AG10803 (cell line): ENCODE results near the gene SPDYE16.
"Not testable (repeated sequence)": the region's sequence is repeated elsewhere in the genome, so short reads cannot be mapped to it uniquely, and the experiment has no call there.

Experiments
- DNase-seq: peaks from one replicate; pipeline ENCODE4 v3.0.0; 2010; ENCODE audit warnings: low read depth
- H3K4me3 ChIP-seq: 2 replicates; pipeline ENCODE4 v1.5.1; 2011; ENCODE audit warnings: mild to moderate bottlenecking, low read length, control low read depth
- TF ChIP-seq, protein P1 (sequence below): conservative IDR thresholded peaks from 2 replicates; pipeline ENCODE4 v1.5.1; 2011; ENCODE audit warnings: mild to moderate bottlenecking, low read length, control low read depth, inconsistent platforms

Gene SPDYE16

DNA sequence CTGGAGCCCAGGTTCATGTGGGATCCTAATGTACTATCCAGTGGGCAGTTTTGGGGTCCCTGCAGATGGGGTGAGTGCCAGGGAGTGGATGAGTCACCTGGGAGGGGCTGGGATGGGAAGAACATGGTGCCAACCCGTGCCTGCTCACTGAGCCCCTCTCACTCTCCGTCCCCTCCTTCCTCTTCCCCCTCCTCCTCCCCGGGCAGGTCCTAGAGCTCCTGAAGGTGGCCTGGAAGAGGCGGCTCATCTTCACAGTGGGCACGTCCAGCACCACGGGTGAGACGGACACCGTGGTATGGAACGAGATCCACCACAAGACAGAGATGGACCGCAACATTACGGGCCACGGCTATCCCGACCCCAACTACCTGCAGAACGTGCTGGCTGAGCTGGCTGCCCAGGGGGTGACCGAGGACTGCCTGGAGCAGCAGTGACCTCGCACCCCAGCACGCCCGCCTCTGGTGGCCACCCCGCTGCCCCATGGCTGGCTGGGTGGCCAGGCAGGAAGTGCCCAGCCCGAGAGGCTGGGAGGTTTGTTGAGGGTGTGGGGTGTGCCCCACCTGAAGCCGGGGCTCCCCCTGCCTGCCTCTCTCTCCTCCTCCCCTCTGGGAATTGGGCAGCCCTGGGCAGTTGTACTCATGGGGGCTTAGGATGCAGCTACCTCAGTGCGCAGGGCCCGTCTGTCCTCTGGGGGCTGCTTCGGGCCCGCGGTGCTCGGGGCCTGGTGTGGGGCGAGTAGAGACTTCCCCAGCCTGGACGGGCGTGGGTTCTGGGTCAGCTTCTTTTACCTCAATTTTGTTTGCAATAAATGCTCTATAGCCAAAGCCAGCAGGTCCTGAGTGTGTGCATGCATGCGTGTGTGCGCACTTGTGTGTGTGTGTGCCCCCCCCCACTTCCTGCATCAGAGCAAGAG is 37.7 kb downstream of the SPDYE16 start:
- TF ChIP-seq, protein P1, sequence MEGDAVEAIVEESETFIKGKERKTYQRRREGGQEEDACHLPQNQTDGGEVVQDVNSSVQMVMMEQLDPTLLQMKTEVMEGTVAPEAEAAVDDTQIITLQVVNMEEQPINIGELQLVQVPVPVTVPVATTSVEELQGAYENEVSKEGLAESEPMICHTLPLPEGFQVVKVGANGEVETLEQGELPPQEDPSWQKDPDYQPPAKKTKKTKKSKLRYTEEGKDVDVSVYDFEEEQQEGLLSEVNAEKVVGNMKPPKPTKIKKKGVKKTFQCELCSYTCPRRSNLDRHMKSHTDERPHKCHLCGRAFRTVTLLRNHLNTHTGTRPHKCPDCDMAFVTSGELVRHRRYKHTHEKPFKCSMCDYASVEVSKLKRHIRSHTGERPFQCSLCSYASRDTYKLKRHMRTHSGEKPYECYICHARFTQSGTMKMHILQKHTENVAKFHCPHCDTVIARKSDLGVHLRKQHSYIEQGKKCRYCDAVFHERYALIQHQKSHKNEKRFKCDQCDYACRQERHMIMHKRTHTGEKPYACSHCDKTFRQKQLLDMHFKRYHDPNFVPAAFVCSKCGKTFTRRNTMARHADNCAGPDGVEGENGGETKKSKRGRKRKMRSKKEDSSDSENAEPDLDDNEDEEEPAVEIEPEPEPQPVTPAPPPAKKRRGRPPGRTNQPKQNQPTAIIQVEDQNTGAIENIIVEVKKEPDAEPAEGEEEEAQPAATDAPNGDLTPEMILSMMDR, result no peak
- no peak overlapping the region for H3K4me3 ChIP-seq
- no peak for DNase-seq

DNA sequence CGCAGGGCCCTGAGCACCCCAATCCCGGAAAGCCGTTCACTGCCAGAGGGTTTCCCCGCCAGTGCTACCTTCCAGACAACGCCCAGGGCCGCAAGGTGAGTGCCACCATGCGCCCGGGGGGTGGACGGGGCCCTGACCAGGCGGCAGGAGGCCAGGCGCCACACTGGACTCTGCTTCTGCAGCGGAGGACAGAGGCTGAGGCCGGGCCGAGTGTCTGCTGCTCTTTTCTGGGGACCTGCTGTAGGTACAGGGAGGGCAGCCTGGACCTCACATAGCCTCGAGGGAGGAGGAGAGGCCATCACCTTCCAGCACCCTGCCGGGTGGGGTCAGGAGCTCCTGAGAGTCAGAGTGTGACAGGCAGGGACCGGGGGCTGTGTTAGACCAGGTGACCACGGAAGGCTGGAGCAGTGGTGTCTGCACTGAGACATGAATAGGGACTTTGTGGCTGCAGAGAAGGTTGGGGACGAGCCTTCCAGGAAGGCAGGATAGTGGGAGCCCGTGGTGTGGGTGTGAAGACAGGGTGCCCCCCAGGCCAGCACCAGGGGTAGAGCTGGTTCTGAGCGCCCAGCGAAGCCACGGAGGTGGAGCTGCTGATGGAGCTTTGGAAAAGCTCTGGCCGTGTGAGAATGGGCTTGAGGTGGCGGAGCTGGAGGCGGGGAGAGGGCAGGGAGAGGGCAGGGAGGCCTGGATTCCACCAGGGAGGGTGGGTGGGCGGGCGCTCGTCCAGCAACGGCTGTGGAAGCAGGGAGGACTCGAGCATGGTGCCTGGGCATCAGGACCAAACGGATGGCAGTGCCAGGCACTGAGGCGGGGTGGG is 38.5 kb downstream of the SPDYE16 start:
- H3K4me3 ChIP-seq, DNase-seq: not testable (repeated sequence)

DNA sequence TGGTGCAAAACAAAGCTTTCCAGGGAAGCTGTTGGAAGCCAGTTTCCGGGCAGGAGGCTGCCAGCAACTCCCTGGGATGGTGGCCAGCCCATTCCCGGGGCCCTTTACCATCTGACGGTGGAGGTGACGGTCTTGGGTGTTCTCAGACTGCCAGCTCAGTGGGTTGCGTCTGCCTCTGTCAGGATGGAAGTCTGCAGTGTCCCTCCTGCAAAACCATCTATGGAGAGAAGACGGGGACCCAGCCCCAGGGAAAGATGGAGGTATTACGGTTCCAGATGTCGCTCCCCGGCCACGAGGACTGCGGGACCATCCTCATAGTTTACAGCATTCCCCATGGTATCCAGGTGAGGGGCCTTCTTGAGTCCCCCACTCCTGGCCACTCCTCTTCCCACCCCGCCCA is 39.9 kb downstream of the SPDYE16 start:
- not testable (repeated sequence) for DNase-seq, H3K4me3 ChIP-seq

- not testable (repeated sequence) for DNase-seq
Observed at GRCh38 chr7:76502836-76503235, 40.3 kb downstream of the SPDYE16 start.

DNA sequence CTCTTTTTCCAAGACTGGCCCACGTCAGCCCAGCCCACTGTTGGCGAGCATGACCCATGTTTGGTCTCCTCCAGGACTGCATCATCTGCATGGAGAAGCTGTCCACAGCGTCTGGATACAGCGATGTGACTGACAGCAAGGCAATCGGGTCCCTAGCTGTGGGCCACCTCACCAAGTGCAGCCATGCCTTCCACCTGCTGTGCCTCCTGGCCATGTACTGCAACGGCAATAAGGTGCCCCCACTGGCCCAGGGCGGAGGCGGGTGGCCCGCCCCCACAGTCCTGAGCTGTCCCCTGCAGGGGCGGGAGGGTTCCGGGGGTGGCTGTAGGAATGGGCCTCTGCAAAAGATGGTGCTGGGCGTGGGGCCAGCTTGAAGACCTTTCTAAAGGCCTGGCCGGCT is 40.9 kb downstream of the SPDYE16 start:
- H3K4me3 ChIP-seq, result not testable (repeated sequence)

More at GRCh38 chr7:76502836-76503235, 40.3 kb downstream of the SPDYE16 start:
- H3K4me3 ChIP-seq, result not testable (repeated sequence)

DNA sequence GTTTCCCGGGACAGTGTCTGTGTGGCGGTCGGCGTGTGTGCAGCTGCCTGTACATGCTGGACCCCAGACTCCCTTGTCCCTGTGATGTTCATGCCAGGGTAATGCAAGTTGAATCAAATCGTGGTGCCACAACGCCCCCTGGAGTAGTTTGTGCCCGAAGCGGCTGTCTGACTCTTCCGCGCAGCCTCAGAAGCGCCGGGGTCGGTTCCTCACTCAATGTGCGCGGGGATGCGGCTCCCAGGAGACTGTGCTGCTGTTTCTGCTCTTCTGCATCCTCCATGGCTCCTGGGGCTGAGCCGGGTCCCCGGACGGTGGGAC is 43.2 kb downstream of the SPDYE16 start:
- H3K4me3 ChIP-seq, DNase-seq: not testable (repeated sequence)

More for the DNA sequence above, 40.9 kb downstream of the SPDYE16 start:
- not testable (repeated sequence) for DNase-seq

DNA sequence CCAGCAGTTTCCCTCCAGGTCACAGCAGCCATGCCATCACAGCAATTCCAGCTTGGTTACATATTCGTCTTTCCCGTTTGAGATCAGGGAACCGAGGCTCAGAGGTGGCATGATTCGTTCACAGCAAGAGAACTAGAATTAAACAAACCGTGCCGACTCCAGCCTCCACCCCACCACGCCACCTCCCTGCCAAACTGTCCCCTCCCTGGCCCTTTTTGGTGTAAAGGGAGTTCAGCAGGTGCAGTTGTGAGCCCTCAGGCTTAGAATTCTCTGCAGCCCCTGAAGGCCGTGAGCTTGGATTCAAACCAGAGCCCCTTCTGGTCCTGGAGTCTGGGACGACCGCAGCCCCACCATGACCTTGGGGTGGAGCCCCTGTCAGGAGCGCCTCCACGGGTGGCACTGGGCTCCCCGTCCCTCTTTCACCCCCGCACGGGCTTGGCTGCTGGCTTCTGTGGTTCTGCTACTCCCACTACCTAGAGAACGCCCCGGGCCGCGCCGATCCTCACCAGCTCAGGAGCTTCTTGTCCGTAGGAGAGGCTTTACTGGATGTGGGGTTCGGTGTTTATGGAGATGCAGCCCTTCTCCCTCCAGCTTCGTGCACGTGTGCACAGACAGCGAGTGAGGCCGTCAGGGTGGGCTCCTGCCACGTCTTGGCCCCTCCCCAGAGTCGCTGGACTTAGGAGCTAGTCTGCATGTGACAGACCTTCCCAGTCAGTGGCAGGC is 43.7 kb downstream of the SPDYE16 start:
- DNase-seq, H3K4me3 ChIP-seq: not testable (repeated sequence)

DNA sequence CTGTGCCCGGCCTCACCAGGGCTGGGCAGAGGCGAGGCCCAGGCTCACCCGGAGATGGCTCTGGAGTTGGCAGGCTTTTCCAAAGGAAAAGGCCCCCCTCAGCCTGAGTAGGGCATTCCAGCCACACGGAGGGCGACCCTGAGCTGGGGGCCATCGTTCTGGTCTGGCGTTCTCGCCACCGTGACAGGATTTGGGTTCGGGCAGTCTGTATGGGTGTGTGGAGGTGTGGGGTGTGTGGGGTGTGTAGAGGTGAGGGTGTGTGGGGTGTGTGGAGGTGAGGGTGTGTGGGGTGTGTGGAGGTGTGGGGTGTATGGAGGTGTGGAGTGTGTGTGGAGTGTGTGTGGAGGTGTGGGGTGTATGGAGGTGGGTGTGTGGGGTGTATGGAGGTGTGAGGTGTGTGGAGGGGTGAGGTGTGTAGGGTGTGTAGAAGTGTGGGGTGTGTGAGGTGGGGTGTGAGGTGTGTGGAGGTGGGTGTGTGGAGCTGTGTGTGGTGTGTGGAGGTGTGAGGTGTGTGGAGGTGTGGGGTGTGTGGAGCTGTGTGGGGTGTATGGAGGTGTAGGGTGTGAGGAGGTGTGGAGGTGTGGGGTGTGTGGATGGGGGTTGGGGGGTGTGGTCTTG is 44.4 kb downstream of the SPDYE16 start:
- DNase-seq, H3K4me3 ChIP-seq: not testable (repeated sequence)

GRCh38 chr7:76497918-76498582 is 45.0 kb downstream of the SPDYE16 start:
- not testable (repeated sequence) for DNase-seq, H3K4me3 ChIP-seq

GRCh38 chr7:76495717-76496116 is 47.4 kb downstream of the SPDYE16 start:
- not testable (repeated sequence) for DNase-seq, H3K4me3 ChIP-seq

GRCh38 chr7:76492139-76492538 is 51.0 kb downstream of the SPDYE16 start:
- not testable (repeated sequence) for H3K4me3 ChIP-seq, DNase-seq

GRCh38 chr7:76487969-76488368 is 55.1 kb downstream of the SPDYE16 start:
- H3K4me3 ChIP-seq, DNase-seq: not testable (repeated sequence)

DNA sequence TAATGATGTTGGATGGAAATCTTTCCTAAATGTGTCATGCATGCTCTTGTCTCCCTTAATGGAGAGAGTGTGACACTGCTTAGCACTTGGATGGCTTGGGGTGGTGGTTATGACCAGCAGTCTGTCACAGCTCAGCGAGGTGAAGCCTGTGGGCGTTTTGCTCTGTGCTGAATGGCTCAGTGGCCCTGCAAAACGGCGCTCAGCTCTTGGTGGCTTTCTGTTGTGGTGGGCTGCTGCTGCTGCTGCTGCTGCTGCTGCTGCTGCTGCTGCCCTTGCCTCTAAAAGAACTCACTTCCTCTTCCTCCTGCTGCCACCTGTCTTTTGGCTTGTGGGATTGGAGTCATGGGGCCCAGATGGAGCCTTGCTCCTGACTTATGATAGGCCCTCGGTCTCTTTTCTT is 56.5 kb downstream of the SPDYE16 start:
- not testable (repeated sequence) for H3K4me3 ChIP-seq, DNase-seq

GRCh38 chr7:76485822-76486610 is 57.1 kb downstream of the SPDYE16 start:
- DNase-seq, result not testable (repeated sequence)

DNA sequence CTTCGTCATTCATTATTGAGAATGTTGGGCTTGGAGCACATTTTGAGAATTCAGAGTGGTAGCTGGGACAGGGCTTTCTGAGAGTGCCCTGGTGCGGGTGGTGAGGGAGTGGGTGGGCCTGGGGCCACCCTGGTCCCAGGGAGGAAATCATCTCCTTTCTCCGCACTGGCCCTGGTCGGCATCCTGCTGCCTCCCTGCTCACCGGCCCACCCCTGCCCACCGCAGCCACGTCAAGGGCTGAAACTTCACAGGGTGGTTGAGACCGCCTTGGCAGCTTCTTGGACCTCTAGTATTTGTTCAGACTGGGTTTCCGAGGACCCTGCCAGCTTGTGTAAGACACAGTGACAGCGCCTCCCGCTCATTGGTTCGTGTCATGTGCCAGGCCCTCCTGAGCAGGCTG is 58.6 kb downstream of the SPDYE16 start:
- H3K4me3 ChIP-seq, DNase-seq: not testable (repeated sequence)

More at GRCh38 chr7:76485822-76486610, 57.1 kb downstream of the SPDYE16 start:
- not testable (repeated sequence) for H3K4me3 ChIP-seq

DNA sequence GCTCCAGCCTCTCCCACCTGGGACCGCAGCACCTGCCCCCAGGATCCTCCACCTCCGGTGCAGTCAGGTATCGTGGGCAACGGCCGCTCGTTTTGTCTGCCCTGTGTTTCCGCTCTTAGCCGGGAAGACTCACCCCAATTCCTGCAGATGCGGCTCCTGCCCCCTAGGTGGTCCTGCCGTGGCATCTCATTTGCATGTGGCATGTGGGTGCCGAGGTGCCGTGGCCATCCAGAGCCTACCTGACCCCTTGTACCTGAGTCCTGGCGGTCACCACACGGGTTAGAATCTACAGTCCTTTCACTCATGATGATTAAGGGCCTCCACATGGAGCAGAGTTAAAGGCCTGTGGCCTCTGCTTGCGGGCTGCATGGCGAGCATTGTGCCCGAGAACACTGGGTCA is 60.0 kb downstream of the SPDYE16 start:
- DNase-seq, H3K4me3 ChIP-seq: not testable (repeated sequence)
